IMR-90 (cell line): Measurements from ENCODE around the gene ING3.

Experiments
- CEBPB ChIP-seq: IDR thresholded peaks from 2 replicates; pipeline ENCODE4 v1.6.1; 2012; ENCODE audit warnings: low read depth, low read length, improper control_type of control experiment
- CHD1 ChIP-seq: IDR thresholded peaks from 2 replicates; pipeline ENCODE4 v1.6.1; 2012; ENCODE audit warnings: low read depth, low read length, improper control_type of control experiment
- CTCF ChIP-seq: conservative IDR thresholded peaks from 2 replicates; pipeline ENCODE4 v1.5.1; 2012; ENCODE audit warnings: mild to moderate bottlenecking, low read depth, low read length, improper control_type of control experiment
- MAZ ChIP-seq: IDR thresholded peaks from 2 replicates; pipeline ENCODE4 v1.6.1; 2012; ENCODE audit warnings: low read depth, mild to moderate bottlenecking, low read length, improper control_type of control experiment, moderate library complexity, borderline replicate concordance
- MXI1 ChIP-seq: IDR thresholded peaks from 2 replicates; pipeline ENCODE4 v1.6.1; 2012; ENCODE audit warnings: low read depth, mild to moderate bottlenecking, low read length, moderate library complexity, borderline replicate concordance
- POLR2A ChIP-seq: IDR thresholded peaks from 2 replicates; pipeline ENCODE4 v1.6.1; 2012; ENCODE audit warnings: mild to moderate bottlenecking, low read depth, low read length
- SMC3 ChIP-seq: fragments of 150-350 bp; IDR thresholded peaks from 2 replicates; pipeline ENCODE4 v1.6.1; 2016; ENCODE audit warnings: low read depth, mild to moderate bottlenecking, antibody characterized with exemption, low read length, moderate library complexity

DNA sequence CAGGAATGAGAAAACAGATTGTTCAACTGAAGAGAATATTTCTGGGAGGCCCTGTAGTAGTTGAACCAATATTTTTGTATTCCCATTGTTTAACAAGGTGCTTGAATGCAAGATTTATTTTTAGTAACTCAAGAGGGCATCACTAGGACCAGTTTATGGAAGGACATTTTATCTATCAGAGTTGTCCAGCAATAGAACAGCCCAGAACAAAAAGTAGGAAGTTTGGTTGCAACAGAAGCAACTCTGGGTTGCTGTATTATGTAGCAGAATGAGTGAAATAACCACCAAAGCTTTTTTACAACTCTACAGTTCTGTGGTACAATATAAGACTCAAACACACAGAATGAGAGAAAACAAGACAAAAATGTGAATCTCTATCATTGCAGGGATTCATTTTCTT is 72.6 kb downstream of the ING3 start:
- TF ChIP-seq CTCF (no peak), POLR2A (no peak), MAZ (no peak), MXI1 (no peak), CEBPB (no peak), SMC3 (no peak), CHD1 (no peak)
